GM18951 (cell line): ENCODE results near the gene GPD1L.

Experiments used
- POLR2A ChIP-seq: IDR thresholded peaks from 4 replicates; pipeline ENCODE4 v1.6.1; 2011; ENCODE audit warnings: mild to moderate bottlenecking; ENCODE audit not compliant: insufficient read length, insufficient read depth; ENCODE audit errors: extremely low read depth
- in situ Hi-C: fragments of 300-500 bp; cut with MboI; formaldehyde crosslinking; loops from one replicate; pipeline ENCODE4 v1.12.0; 2022; ENCODE audit warnings: low sequenced_read_pairs, mixed read lengths, inconsistent platforms; ENCODE audit not compliant: unreplicated experiment

The GPD1L gene

GRCh38 chr3:32203854-32204253 is 97.4 kb downstream of the GPD1L start:
- TF ChIP-seq POLR2A, result no peak
- in situ Hi-C loops, result no loop called here

- TF ChIP-seq POLR2A, result no peak
- in situ Hi-C loops, result no loop called here
Measured at GRCh38 chr3:32208447-32208846, 102.0 kb downstream of the GPD1L start.

- in situ Hi-C loops, result no loop called here
- no peak for TF ChIP-seq POLR2A
Measured at GRCh38 chr3:32215185-32215584, 108.8 kb downstream of the GPD1L start.

- in situ Hi-C loops, result no loop called here
- no peak for TF ChIP-seq POLR2A
Measured at GRCh38 chr3:32216172-32216783, 109.9 kb downstream of the GPD1L start.

GRCh38 chr3:32217339-32217738 is 110.9 kb downstream of the GPD1L start:
- TF ChIP-seq POLR2A, result no peak
- in situ Hi-C loops, result no loop called here
